Cardiac fibroblast (primary cell): Measurements from ENCODE around the gene HPCAL4.

ENCODE experiments used
- DNase-seq, 2 donors: peaks; one replicate each; pipeline versions ENCODE4 v3.0.0 to v3.0.0-alpha.2; 2010; ENCODE audit warnings: low read depth in 2 of 2
- H3K4me3 ChIP-seq, 2 donors: replicated peaks in 1 of 2; 1 replicate in 1 of 2; 2 replicates in 1 of 2; pipeline ENCODE4 v1.5.1; 2011; ENCODE audit warnings: low read depth in 2 of 2, low read length in 2 of 2, mild to moderate bottlenecking in 2 of 2, moderate library complexity in 1 of 2
- CTCF ChIP-seq: IDR thresholded peaks from one replicate; pipeline ENCODE4 v1.5.1; 2011; ENCODE audit warnings: low read depth, mild to moderate bottlenecking, low read length, inconsistent platforms

HPCAL4 gene

GRCh38 chr1:39628807-39629350, 62.4 kb downstream of the HPCAL4 start:
- no peak for DNase-seq
- H3K4me3 ChIP-seq = no peak overlapping the region
- no peak for TF ChIP-seq CTCF
